Left ventricle myocardium inferior (tissue), 1 donor: ENCODE data around the gene MRPL44. TPM values are rescaled to one million over a fixed set of nuclear protein-coding genes. Genes with fewer than 3 reads are reported as not detected.
A peak's percentile ranks its signal among the peaks of the same experiment; 100 is the strongest.

Experiments
- DNase-seq: peaks from one replicate; pipeline ENCODE4 v3.0.0-alpha.2; 2020
- H3K27ac ChIP-seq: fragments of 200-600 bp; replicated peaks from 2 replicates; pipeline ENCODE4 v1.8.0; 2021
- H3K27me3 ChIP-seq: fragments of 200-600 bp; 2 replicates; pipeline ENCODE4 v1.8.0; 2021; ENCODE audit warnings: low read depth
- H3K36me3 ChIP-seq: fragments of 200-600 bp; 2 replicates; pipeline ENCODE4 v1.8.0; 2021
- H3K4me1 ChIP-seq: fragments of 200-600 bp; 2 replicates; pipeline ENCODE4 v1.8.0; 2021
- H3K4me3 ChIP-seq: fragments of 200-600 bp; 2 replicates; pipeline ENCODE4 v1.8.0; 2021; ENCODE audit warnings: mild to moderate bottlenecking, moderate library complexity
- H3K9me3 ChIP-seq: fragments of 200-600 bp; replicated peaks from 2 replicates; pipeline ENCODE4 v1.8.0; 2021
- intact Hi-C: fragments of 100-400 bp; cut with micrococcal nuclease; formaldehyde crosslinking; loops from one replicate; pipeline ENCODE4 v1.11.0; 2022
- total RNA-seq: library from RNA; stranded (reverse); fragmentation: NEBNext Ultra II Directional; extraction: Animal tissue kit (Norgen Biotek cat#: 25700); gene quantifications from one replicate; pipeline ENCODE4 v1.2.1, GENCODE V29; 2021
- TF ChIP-seq, protein P1 (sequence below): fragments of 200-600 bp; IDR thresholded peaks from 2 replicates; pipeline ENCODE4 v1.8.0; 2021; ENCODE audit warnings: antibody characterized with exemption, mild to moderate bottlenecking, borderline replicate concordance
- donor health status: DM: no; HTN: yes; CAD: no; lungs with severe emphysema.

MRPL44 gene
- total RNA-seq, 1 donor from 2014 or later = 39.9 TPM

DNA sequence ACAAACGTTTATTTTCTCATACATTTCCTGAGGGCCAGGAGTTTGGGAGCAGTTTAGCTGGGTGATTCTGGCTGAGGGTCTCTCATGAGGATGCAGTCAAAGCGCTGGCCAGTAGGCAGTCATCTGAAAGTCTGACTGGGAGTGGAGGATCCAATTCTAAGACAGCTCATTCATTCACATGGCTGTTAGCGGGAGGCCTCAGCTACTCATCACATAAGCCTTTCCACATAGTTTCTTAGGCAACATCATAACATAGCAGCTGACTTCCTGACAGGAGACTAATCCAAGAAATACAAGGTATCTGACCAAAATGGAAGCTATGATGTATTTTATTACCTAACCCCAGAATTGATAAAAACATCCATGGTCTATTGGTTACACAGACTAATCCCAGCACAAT is 2.9 kb upstream of the MRPL44 start:
- H3K4me1 ChIP-seq = peaks cover 29% of the 10 kb centered on the region
- H3K4me3 ChIP-seq = no peak overlapping the region
- no peak overlapping the region for H3K27ac ChIP-seq
- intact Hi-C loops = no loop called here
- no peaks in the 10 kb centered on the region for H3K27me3 ChIP-seq
- no peak for DNase-seq
- H3K9me3 ChIP-seq = no peaks in the 10 kb centered on the region
- no peaks in the 10 kb centered on the region for H3K36me3 ChIP-seq
- TF ChIP-seq, protein P1, sequence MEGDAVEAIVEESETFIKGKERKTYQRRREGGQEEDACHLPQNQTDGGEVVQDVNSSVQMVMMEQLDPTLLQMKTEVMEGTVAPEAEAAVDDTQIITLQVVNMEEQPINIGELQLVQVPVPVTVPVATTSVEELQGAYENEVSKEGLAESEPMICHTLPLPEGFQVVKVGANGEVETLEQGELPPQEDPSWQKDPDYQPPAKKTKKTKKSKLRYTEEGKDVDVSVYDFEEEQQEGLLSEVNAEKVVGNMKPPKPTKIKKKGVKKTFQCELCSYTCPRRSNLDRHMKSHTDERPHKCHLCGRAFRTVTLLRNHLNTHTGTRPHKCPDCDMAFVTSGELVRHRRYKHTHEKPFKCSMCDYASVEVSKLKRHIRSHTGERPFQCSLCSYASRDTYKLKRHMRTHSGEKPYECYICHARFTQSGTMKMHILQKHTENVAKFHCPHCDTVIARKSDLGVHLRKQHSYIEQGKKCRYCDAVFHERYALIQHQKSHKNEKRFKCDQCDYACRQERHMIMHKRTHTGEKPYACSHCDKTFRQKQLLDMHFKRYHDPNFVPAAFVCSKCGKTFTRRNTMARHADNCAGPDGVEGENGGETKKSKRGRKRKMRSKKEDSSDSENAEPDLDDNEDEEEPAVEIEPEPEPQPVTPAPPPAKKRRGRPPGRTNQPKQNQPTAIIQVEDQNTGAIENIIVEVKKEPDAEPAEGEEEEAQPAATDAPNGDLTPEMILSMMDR = no peak

DNA sequence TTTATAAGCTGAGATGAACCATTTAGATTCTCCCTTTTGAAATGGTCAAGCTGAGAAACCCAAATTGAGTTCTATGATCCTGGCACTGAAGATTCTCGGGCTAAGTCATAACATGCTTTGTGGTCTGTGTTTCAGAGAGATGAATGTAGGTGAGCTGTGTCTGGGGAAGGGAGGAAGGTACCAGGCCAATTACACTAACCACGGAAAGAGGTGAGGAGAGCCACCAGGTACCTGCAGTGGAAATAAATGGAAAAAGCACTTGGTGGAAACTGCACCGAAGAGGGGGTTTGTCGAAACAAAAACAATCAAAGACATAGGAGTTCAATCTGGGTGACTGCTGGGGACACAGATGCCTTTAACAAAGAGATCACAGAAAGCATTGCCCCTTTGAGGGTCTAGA is 963 bp upstream of the MRPL44 start:
- intact Hi-C loops = no loop called here

DNA sequence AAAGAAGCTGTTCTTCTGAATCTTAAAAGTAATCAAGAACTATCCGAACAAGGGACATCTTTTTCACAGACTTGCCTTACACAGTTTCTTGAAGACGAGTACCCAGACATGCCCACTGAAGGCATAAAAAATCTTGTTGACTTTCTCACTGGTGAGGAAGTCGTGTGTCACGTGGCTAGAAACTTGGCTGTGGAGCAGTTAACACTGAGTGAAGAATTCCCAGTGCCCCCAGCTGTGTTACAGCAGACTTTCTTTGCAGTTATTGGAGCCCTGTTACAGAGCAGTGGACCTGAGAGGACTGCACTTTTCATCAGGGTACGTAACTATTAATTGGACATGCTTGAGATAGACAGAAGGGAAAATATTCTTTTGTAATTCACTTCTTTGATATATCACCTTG is 2.4 kb downstream of the MRPL44 start:
- H3K36me3 ChIP-seq = peaks cover 17% of the 10 kb centered on the region
- H3K4me1 ChIP-seq = peaks cover 66% of the 10 kb centered on the region
- TF ChIP-seq, protein P1 = no peak
- peak overlapping the region; percentile 9 for H3K27ac ChIP-seq
- peak overlapping the region; percentile 94 for H3K4me3 ChIP-seq
- intact Hi-C loops = no loop called here
- no peak for DNase-seq
- H3K9me3 ChIP-seq = no peaks in the 10 kb centered on the region
- no peaks in the 10 kb centered on the region for H3K27me3 ChIP-seq

More for the DNA sequence above, 963 bp upstream of the MRPL44 start:
- Histone ChIP-seq H3K4me1 (peaks cover 48% of the 10 kb centered on the region), H3K36me3 (peaks cover 7% of the 10 kb centered on the region), H3K27me3 (no peaks in the 10 kb centered on the region), H3K9me3 (no peaks in the 10 kb centered on the region), H3K4me3 (peak overlapping the region; percentile 94), H3K27ac (peak overlapping the region; percentile 89)
- TF ChIP-seq, protein P1 = no peak
- no peak for DNase-seq

DNA sequence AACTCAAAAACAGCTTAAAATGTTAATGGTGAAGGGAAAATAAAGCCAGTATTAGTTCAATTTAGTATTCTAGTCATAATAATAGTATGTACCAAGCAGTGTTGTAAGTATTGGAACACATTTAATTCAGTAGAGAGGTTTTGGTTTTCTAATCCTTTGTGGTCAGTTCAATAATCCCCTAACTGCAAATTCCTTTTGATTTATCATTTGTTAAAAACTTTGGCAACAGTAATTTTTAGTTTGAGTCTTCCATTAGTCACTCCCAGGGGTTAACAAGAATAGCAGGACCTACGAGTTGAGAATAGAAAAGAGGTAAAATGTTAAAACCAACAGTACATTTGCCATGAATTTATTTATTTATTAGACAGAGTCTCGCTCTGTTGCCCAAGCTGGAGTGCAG is 10.7 kb downstream of the MRPL44 start:
- TF ChIP-seq, protein P1 = no peak
- intact Hi-C loops = no loop called here
- Histone ChIP-seq H3K9me3 (no peaks in the 10 kb centered on the region), H3K4me1 (peaks cover 10% of the 10 kb centered on the region), H3K4me3 (no peak overlapping the region), H3K27ac (no peak overlapping the region), H3K36me3 (peaks cover 49% of the 10 kb centered on the region), H3K27me3 (no peaks in the 10 kb centered on the region)
- no peak for DNase-seq

DNA sequence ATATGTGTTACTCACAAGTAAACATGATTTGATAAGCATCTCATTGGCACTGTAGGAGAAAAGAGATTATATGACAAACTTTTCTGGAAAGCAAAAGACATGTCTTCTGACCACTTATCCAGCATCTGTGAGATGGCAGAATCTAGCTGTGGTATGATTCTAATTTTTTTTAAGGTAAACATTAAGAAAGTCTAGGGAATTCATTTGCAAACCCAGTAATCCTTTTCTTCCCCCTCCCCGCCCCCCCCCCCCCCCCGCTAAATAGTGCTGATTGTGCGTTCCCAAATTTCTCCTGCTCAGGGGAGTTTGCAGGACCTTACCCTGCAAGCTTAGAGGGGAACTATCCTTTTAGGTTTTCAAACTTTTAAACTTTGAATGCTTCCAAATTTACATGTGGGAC is 12.1 kb downstream of the MRPL44 start:
- H3K9me3 ChIP-seq = no peaks in the 10 kb centered on the region
- H3K27ac ChIP-seq = no peak overlapping the region
- peaks cover 43% of the 10 kb centered on the region for H3K36me3 ChIP-seq
- H3K4me3 ChIP-seq = no peak overlapping the region
- TF ChIP-seq, protein P1 = no peak
- no peaks in the 10 kb centered on the region for H3K27me3 ChIP-seq
- H3K4me1 ChIP-seq = peaks cover 8% of the 10 kb centered on the region
- intact Hi-C loops = no loop called here
- no peak for DNase-seq

DNA sequence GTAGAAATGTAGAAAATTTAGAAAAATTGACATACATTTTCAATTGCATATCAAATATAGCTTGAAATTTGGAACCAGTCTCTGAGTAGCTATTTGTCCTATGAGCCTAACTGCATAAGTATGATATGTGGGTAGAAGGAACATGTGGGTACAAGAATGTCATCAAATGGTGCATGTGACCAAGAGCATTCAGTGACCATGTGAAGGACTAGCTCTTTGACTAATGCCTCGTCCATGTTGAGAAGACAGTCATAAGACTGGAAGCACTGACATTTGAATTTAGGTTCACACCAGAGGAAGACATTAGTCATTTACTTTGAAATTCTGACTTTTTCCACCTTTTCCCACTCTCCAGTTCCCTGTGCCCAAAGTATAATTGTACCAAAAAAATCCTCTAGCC is 12.6 kb downstream of the MRPL44 start:
- intact Hi-C loops = no loop called here
- no peak overlapping the region for H3K4me3 ChIP-seq

More for the DNA sequence above, 12.6 kb downstream of the MRPL44 start:
- Histone ChIP-seq H3K36me3 (peaks cover 37% of the 10 kb centered on the region), H3K27ac (no peak overlapping the region), H3K4me1 (peaks cover 8% of the 10 kb centered on the region), H3K9me3 (no peaks in the 10 kb centered on the region), H3K27me3 (no peaks in the 10 kb centered on the region)
- TF ChIP-seq, protein P1 = no peak
- DNase-seq = no peak
